GM21360 (cell line): Measurements from ENCODE around the gene MAPT.

Source experiments
- ATAC-seq: cut with Tn5 transposase; IDR thresholded peaks from one replicate; pipeline ENCODE4 v1.9.1; 2021; ENCODE audit warnings: mild to moderate bottlenecking, moderate library complexity; ENCODE audit not compliant: unreplicated experiment

The MAPT gene

DNA sequence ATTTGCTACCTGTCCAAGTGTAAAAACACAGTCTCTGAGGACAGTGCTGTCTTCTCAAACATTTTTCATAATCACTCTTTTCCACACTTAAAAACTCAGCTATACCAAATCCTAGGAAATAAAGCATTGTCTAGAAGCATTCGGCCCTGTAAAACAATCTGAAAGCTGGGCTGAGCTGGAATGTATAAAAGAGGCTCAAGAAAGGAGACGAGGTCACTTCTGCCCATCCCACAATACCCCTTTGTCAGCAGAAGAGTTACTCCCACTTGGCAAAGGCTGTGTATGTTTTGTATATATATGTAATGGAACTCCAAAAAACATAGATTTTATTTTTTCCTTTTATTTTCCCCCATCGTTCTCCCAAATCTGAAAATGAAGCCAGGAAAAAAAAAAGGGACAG, 148.6 kb downstream of the MAPT start:
- ATAC-seq, result no peak

DNA sequence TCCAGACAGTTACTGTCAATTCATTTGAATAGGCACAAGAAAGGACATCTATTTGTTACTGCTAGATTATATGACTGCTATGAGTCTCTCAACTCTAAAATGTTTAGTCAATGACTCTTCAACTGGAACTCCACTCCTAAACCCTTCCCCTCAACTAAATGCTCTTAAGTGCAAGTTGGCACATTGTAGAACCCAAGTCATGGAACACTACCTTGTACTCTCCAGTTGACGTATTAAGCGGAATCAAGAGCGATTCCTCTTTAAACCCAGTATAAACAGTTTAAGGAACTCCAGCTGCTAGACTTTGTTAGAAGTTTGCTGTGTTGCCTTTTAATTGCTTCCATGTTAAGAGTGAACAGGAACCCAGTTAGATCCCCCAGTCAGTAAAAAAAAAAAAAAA, 149.3 kb downstream of the MAPT start:
- no peak for ATAC-seq

- ATAC-seq, result no peak
Observed at GRCh38 chr17:46044286-46044928, 150.1 kb downstream of the MAPT start.

DNA sequence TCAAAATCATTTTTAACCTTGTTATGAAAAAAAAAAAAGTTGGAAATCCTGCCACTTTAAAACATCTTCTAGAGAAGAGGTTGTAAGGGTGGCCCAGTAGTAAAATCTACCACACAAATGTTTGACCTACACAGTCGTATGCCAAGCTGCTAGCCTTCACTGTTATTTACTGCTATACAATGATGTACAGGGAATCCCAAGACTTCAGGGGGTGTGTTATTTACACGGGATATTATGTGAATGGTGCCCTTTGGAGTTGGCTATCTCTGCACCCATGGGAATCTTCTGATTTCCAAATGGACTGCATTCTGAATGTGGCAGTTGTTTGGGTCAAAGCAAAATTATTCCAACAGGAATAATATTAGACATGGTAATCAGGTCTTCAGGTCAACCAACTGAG, 150.6 kb downstream of the MAPT start:
- no peak for ATAC-seq

DNA sequence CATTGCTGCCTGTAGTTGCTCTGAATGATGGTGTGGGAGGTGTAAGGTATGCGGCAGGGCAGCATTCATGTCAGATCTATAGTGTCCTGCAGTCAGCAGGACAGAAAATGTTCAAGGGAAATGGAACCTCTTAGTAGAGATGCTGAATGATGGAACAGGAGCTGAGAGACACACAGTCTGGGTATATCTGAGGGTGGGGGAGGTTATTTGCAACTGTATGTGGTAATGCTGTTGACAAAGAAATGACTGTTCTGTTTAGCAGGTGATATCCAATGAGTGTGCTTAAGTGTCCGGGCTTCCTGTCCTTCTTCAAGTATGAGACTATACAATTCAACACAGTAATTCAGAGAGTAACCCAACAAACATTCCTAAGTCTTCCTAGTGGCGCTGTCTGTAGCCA, 151.3 kb downstream of the MAPT start:
- no peak for ATAC-seq

GRCh38 chr17:46046957-46047356, 152.6 kb downstream of the MAPT start:
- no peak for ATAC-seq

GRCh38 chr17:46047398-46047797, 153.0 kb downstream of the MAPT start:
- no peak for ATAC-seq

DNA sequence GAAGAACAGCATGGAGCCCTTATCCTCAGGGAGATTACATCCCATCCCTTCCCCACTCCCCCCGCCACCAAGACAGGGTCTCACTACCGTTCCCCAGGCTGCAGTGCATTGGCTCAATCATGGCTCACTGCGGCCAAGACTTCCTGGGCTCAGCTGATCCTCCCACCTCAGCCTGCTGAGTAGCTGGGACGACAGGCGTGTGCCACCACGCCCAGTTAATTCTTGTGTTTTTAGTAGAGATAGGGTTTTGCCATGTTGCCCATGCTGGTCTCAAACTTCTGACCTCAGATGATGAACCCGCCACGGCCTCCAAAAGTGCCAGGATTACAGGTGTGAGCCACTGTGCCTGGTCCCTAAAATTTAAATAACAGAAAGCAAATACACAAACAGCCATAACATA, 153.5 kb downstream of the MAPT start:
- no peak for ATAC-seq

GRCh38 chr17:46049656-46050055, 155.3 kb downstream of the MAPT start:
- no peak for ATAC-seq

DNA sequence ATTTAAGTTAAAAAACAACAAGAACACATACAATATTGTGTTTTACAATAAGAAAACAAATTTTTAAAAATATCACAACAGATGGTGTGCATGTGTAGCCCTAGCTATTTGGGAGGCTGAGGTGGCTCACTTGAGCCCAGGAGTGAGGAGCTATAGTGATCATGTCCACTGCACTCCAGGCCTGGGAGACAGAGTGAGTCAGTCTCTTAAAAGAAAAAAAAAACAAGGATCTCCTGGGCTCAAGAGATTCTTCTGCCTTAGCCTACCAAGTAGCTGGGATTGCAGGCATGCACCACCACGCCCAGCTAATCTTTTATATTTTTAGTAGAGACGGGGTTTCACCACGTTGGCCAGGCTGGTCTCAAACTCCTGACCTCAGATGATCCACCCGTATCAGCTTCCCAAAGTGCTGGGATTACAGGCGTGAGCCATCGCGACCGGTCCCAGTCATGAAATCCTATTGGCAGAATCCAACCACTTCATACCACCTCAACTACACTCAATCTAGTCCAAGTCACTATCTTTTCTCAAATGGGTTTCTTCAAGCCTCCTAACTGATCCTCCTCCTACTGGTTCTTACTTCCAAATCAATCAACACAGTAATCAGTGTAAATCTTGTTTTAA, 159.7 kb downstream of the MAPT start:
- ATAC-seq, result no peak

- ATAC-seq, result no peak
Observed at GRCh38 chr17:46056800-46057304, 162.5 kb downstream of the MAPT start.

DNA sequence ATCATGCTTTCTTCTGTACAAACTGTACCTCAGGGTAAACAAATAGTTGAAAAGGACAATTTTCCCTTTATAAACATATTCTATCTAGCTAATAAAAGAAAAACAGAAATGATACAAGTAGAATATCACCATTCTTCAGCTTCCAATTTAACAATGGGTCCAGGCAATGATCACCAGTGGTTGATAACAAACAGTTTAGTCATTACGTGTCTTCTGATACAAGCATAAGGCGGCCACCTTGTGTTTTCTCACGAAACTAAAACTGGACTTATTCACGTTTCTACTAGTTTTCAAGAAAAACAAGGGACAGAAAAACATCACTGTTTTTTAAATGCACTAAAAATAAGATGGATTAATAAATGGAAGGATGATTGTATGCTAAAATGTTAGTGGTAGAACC, 163.0 kb downstream of the MAPT start:
- no peak for ATAC-seq

DNA sequence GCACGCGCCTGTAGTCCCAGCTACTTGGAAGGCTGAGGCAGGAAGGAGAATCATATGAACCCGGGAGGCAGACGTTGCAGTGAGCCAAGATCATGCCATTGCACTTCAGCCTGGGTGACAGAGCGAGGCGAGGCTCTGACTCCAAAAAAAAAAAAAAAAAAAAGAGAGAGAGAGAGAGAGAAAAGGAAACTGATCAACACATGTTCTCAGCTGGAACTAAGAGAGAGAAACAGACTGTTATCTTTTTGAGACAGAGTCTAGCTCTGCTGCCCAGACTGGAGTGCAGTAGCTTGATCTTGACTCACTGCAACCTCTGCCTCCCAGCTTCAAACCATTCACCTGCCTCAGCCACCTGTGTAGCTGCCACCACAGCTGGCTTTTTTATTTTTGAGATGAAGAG, 165.1 kb downstream of the MAPT start:
- no peak for ATAC-seq

DNA sequence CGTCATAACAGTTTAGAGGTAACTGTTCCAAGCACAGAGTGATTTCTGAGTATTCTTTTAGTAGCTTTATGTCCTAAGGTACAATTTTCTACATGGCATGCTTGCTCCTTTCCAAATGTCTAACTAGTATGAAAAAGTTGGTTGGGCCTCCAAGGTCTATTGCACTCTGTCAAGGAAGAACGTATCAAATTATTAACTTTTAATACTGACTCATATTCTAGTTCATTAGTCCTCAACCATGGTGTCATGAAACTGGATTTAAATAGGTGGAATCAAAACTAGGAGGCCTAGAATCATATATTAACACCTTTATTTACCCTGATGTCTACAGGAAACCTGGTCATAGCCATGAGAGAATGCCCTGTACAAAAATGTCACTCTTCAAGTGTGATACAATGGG, 166.1 kb downstream of the MAPT start:
- ATAC-seq, result no peak

- ATAC-seq, result no peak
Observed at GRCh38 chr17:46061435-46061834, 167.1 kb downstream of the MAPT start.

GRCh38 chr17:46063241-46063640, 168.9 kb downstream of the MAPT start:
- no peak for ATAC-seq

GRCh38 chr17:46064460-46064859, 170.1 kb downstream of the MAPT start:
- ATAC-seq, result no peak

DNA sequence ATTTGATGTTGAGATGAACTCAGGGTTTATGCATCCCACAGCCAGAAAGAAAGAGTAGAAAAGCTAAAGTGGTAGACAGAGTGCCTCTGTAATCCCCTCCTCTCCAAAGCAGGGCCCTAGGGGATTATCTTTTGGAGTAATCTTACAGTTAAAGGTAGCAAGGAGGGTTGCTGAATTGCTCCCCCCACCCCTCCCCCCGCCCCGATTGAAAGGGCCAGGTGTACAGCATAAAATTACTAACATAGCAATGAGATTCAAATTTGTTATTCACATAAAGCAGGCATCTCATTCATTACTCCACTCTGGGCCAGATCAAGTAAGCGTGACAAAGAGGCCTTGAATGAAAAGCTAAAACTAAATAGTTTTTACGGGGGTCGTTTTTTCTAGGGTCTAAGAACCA, 177.4 kb downstream of the MAPT start:
- ATAC-seq, result no peak

DNA sequence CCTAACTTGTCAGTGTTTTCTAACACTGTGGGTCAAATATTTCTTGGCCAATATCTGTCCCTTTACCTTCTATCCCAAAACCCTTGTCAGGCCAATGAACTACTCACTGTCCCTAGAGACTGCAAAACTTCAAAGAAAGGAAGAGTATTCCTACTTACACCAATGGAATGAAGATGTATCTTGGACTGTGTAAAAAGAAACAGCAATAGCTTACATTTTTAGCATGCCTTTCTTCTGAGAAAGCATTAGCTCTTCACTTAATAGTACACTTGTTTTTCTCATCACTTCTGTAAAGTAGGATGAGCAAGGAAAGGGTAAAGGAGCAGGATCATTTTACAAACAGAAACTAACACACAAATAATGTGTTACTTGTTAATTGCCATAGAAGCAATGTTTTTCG, 178.6 kb downstream of the MAPT start:
- no peak for ATAC-seq

- ATAC-seq, result no peak
Observed at GRCh38 chr17:46074540-46074939, 180.2 kb downstream of the MAPT start.
